ENCODE measurements around the gene JUNB.

JUNB gene

DNA sequence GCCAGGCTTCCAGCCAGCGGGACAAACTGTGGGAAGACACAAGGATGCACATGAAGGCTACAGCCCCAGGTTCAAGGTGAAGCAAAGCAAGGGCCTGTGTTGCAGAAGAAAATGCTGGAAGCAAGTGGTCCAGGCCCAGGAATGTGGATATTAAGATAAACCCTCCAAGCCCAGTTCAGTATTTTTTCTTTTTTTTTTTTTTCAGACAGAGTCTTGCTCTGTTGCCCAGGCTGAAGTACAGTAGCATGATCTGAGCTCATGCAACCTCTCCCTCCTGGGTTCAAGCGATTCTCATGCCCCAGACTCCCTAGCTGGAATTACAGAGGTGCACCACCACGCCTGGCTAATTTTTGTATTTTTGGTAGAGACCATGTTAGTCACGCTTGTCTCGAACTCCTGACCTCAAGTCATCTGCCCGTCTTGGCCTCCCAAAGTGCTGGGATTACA is 5.9 kb downstream of the JUNB start:
- TF ChIP-seq, protein P1, sequence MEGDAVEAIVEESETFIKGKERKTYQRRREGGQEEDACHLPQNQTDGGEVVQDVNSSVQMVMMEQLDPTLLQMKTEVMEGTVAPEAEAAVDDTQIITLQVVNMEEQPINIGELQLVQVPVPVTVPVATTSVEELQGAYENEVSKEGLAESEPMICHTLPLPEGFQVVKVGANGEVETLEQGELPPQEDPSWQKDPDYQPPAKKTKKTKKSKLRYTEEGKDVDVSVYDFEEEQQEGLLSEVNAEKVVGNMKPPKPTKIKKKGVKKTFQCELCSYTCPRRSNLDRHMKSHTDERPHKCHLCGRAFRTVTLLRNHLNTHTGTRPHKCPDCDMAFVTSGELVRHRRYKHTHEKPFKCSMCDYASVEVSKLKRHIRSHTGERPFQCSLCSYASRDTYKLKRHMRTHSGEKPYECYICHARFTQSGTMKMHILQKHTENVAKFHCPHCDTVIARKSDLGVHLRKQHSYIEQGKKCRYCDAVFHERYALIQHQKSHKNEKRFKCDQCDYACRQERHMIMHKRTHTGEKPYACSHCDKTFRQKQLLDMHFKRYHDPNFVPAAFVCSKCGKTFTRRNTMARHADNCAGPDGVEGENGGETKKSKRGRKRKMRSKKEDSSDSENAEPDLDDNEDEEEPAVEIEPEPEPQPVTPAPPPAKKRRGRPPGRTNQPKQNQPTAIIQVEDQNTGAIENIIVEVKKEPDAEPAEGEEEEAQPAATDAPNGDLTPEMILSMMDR (IDR thresholded peaks at IDR 0.05), result no peak

DNA sequence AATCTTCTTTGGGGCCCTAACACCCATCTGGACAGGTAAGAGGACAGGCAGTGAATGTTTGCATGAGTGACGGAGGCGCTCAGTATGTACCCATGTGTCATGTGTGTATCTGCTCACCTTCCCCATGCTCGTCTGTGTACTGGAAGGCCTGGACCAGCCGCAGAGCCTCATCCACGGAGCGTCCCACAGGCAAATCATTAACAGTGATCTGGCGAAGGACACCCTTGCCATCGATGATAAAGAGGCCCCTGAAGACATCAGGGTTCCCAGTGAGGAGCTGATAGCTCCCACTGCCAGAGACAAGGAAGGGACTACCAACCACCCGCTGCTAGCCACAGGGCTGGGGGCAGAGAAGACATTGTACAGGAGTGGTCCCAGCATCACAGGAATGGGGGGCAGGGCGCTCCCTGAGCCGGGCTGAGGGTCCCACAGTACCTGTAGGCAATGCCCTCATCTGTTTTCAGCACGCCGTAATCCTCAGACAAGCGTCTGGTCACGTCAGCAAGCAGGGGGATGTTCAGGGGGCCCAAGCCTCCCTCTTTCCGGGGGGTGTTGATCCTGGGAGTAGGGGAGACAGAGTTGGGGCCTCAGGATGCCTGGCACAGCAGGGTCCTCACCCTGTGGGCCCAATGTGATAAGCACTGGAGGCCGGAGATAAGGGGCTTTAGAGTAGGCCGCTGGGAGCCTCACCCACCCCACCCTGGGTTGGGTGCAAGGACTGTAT is 8.6 kb downstream of the JUNB start:
- TF ChIP-seq, protein P1 (IDR thresholded peaks at IDR 0.05), result no peak

DNA sequence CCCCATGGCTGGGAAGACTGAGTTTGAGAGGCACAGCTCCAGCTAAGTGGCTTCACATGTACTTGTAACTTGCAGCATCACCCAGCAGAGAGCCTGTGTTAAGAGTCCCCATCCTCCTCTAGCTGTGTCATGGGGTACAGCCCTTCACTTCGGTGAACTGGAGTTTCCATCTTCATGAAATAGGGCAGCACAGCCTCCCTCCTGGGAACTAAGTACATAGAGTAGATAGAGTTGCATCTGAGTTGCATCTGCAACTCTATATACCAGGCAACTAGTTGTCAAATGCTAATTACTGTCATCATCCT is 9.1 kb downstream of the JUNB start:
- TF ChIP-seq, protein P1 (IDR thresholded peaks at IDR 0.05), result no peak

DNA sequence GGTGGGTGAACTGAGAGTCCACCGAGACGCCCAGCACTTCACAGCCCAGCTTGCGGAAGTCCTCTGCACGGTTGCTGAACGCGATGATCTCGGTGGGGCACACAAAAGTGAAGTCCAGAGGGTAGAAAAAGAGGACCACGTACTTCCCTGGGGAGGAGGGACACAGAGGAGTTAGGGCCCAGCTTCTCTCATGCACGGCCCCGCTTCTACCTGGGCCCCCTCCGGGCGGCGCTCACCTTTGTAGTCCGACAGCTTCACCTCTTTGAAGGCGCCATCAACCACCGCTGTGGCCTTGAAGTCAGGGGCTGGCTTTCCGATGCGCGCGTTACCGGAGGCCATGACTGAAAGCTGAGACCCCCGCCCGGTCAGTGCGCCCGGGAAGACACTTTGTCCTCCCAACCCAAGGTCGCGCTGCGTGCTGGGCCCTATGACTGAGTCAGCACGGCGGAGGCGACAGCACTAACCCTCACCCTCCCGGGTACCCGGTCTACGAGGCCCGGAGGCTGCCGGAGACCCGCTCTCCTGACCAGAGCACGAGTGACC is 9.7 kb downstream of the JUNB start:
- TF ChIP-seq, protein P1 (IDR thresholded peaks at IDR 0.05), result no peak

DNA sequence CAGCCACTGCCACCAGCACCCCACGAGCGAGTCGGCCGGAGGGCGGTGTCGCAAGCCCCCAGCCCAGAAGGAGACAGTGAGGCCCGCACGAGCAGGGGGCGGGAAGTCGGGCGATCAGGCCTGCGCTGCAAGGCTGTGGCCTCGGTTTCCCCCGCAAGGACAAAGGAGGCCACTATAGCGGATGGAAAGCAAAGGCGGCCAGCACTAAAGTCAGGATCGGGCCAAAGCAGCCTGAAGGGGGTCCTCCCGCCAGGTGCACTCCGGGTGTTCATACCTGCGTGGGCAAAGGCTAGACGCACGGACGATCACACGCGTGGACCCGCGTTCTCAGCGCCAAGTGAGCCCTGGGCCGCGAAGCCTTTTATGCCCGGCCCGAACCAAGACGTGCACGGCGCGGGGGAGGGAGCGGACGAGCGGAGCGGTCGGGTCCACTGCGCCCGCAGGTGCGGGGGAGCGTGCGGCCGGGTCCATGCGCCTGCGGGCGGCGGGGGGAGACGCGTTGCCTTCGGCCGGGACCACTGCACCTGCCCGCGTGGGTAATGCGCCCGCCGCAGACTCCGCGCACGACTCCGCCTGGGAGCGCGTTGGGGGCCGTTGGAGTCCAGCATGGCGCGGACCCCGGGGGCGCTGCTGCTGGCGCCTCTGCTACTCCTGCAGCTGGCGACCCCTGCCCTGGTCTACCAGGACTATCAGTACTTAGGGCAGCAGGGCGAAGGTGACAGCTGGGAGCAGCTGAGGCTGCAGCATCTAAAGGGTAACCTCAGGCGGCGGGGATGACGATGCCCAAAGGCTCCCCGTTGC is 10.4 kb downstream of the JUNB start, which contains the start of the genes PRDX2 and THSD8:
TSS of gene PRDX2 (minus strand) at position 335 of the 801 bp plus-strand sequence. CDS start 539 bp downstream, outside the sequence.
TSS of gene THSD8 (plus strand) at position 604 of the 801 bp plus-strand sequence. CDS start at position 607, 3 bp downstream.
- TF ChIP-seq, protein P1 (IDR thresholded peaks at IDR 0.05), result no peak

DNA sequence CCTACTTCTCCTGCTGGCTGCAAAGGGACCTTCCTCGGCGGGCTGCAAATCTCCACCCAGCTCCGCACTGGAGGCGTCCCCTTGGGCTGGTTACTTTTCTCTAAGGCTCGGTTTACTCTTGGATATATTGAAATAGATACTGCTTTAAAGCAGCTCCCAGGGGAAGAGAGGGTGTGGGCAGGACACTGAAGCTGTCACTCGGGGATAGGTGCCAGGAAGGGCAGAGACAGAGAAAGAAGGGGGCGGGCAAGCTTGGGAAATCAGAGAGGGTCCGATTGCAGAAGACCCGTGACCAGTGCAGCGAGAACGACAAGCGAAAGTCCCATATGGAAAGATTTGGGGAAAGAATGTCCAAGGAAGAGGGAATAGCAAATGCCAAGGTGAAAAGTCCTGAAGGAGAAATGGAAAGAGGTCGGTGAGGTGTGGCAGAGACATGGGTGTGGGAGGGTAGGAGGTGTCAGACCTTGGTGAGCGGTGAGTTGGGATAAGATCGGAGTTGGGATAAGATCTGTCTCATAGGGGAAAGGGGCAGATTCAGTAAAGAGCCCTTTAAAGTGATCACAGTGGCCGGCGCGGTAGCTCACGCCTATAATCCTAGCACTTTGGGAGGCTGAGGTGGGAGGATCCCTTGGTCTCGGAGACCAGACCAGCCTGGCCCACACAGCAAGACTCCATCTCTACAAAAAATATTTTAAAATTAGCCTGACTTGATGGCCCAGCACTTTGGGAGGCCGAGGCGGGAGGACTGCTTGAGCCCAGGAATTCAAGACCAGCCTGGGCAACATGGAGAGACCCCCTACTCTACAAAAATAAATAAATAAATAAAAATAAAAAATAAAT is 11.2 kb downstream of the JUNB start:
- TF ChIP-seq, protein P1 (IDR thresholded peaks at IDR 0.05), result no peak

DNA sequence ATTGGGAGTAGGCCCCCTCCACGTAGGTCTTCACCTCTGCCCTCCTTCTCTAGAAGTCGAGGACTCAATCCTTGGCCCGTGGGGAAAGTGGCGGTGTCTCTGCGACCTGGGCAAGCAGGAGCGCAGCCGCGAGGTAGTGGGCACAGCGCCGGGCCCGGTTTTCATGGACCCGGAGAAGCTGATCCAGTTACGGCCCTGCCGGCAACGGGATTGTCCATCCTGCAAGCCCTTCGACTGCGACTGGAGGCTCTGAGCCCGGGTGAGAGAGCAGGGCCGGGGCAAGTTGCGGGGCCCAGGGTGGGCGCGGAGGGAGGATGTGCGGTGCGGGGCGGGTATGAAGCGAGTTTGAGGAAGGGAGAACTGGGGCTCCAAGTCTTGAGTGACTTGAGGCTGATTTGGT is 12.8 kb downstream of the JUNB start:
- TF ChIP-seq, protein P1 (IDR thresholded peaks at IDR 0.05), result no peak
